ENCODE data around the gene SLC2A10.
A peak's percentile ranks its signal among the peaks of the same experiment; 100 is the strongest.

The SLC2A10 gene

DNA sequence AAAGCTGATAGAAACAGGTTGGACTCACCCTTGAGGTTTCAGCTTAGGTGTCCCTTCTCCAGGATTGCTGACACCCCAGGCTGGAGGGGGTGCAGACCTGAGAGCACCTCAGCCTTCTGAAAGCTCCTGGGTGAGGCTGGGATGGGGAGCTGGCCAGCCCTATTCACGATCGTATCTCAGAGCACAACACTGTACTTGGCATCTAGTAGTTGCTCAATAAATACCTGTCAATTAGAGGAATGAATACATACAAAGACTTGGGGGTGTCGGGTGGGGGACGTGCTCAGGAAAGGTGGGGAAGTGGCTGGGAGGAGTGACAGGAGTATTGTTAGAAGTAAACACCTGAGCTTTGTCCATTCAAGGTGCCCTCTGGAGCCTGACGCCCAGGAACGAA is 61.7 kb downstream of the SLC2A10 start:
- no peak for DNase-seq

GRCh38 chr20:46772901-46773300 is 63.5 kb downstream of the SLC2A10 start:
- DNase-seq, result no peak

DNA sequence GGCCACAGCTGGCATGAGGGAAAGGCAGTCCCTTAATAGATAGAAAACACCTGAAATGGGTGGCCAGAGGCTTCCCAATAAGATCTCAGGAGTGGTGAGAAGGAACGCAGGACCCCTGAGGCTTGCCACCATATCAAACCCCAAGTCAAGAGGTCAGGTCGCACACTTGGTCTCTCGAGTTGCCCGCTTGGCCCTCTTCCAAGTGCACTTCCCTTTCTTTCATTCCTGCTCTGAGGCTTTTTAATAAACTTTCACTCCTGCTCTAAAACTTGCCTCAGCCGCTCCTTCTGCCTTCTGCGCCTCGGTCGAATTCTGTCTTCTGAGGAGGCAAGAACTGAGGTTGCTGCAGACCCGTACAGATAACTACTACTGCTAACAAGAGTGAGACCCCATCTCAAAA is 64.2 kb downstream of the SLC2A10 start:
- DNase-seq, result no peak

DNA sequence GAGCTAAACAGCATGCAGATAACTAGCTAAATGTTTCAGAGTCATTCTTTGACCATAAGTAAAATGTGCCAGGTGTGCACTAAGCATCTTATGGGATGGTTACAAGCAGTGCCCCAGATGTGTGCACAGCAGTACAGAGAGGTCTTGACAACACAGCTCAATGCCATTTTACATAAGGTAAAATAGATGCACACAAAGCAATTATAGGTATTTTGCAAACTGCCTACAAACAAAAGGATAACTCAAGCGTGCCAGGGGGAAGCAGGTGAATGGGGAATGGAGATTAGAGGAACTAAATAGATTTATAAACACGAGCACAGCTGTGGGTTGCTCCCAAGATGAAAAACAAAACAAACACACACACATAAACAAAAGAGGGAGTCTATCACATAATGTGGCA is 64.8 kb downstream of the SLC2A10 start:
- DNase-seq, result peak; percentile 12

- DNase-seq, result no peak
These were observed 65.6 kb downstream of the SLC2A10 start for GRCh38 chr20:46774943-46775560.

- DNase-seq, result no peak
These were observed 66.4 kb downstream of the SLC2A10 start for GRCh38 chr20:46775806-46776205.

DNA sequence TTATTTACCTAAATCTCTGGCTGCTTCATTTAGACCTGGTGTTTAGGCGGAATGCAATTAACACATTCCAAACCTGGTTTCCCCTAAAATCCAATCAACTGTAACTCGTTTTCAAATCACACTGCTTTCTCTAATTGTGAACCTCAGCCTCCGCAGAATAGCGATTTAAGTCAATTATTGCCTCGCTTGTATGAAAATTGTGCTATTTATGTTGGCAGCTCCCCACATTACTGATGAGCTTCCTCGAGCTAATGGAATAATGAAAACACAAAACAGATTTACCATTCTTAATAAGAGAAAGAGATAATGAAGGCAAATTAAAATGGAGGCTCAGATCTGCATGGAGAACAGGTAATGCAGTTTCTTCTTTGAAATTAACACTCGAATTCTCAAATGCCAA is 67.9 kb downstream of the SLC2A10 start:
- DNase-seq, result no peak

DNA sequence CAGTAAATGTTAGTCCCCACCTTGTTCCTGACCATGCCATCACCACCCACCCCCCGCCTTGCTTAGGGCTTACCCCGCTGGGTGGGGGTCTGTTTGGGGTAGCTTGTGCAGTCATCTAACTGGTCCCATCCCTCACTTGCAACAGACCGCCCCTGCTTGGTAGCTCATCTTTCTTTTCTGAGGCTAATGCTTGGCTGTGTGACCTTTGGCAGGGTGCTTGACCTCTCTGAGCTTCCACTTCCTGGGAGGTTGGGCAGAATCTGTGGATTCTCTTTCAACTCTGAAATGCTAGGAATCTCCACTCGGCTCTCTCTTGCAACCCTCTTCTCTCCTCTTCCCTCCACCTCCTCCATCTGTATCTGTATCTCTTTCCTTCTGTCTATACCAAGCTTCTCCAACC is 70.4 kb downstream of the SLC2A10 start:
- no peak for DNase-seq

GRCh38 chr20:46784436-46785127 is 75.1 kb downstream of the SLC2A10 start:
- DNase-seq, result no peak
